Kasumi-1 (cell line): Measurements from ENCODE around the gene GUCY2F.

Source experiments
- DNase-seq, 2 experiments: peaks; one replicate each; lab custom pipeline; 2025; lab: John Stamatoyannopoulos, UW

The GUCY2F gene

GRCh38 chrX:109481986-109482385 lies at the start of gene GUCY2F:
GUCY2F (minus strand) TSS chrX:109482086; CDS start chrX:109475936, 6,150 bp downstream.
- no peak for DNase-seq

- DNase-seq: no peak
Measured at GRCh38 chrX:109519001-109519400, 37.1 kb upstream of the GUCY2F start.

GRCh38 chrX:109511113-109511512 lies 29.2 kb upstream of the GUCY2F start:
- no peak for DNase-seq

- no peak for DNase-seq
Measured at GRCh38 chrX:109508915-109509314, 27.0 kb upstream of the GUCY2F start.

- DNase-seq: no peak
Measured at GRCh38 chrX:109501176-109501575, 19.3 kb upstream of the GUCY2F start.

- DNase-seq: no peak
Measured at GRCh38 chrX:109498434-109498833, 16.5 kb upstream of the GUCY2F start.

- no peak for DNase-seq
Measured at GRCh38 chrX:109489174-109489573, 7.3 kb upstream of the GUCY2F start.

GRCh38 chrX:109487640-109488039 lies 5.8 kb upstream of the GUCY2F start:
- no peak for DNase-seq

- DNase-seq: peak; percentile 52 to 65
Measured at GRCh38 chrX:109485470-109486340, 3.8 kb upstream of the GUCY2F start.

GRCh38 chrX:109484886-109485285 lies 3.0 kb upstream of the GUCY2F start:
- DNase-seq: no peak

- peak; percentile 30 to 45 for DNase-seq
Measured at GRCh38 chrX:109475174-109475891, 6.6 kb downstream of the GUCY2F start.

- DNase-seq: peak in 1 of 2 experiments; percentile 11
Measured at GRCh38 chrX:109472939-109473735, 8.7 kb downstream of the GUCY2F start.

- DNase-seq: no peak
Measured at GRCh38 chrX:109464231-109464630, 17.7 kb downstream of the GUCY2F start.

- no peak for DNase-seq
Measured at GRCh38 chrX:109463784-109464183, 18.1 kb downstream of the GUCY2F start.

GRCh38 chrX:109448282-109448938 lies 33.5 kb downstream of the GUCY2F start:
- no peak for DNase-seq

GRCh38 chrX:109441266-109441665 lies 40.6 kb downstream of the GUCY2F start:
- DNase-seq: no peak

- peak; percentile 0 to 7 for DNase-seq
Measured at GRCh38 chrX:109440475-109440874, 41.4 kb downstream of the GUCY2F start.

GRCh38 chrX:109409181-109409580 lies 72.7 kb downstream of the GUCY2F start:
- DNase-seq: no peak

- DNase-seq: no peak
Measured at GRCh38 chrX:109403922-109404321, 78.0 kb downstream of the GUCY2F start.

GRCh38 chrX:109399831-109400230 lies 82.1 kb downstream of the GUCY2F start:
- DNase-seq: no peak

- DNase-seq: no peak
Measured at GRCh38 chrX:109398833-109399232, 83.1 kb downstream of the GUCY2F start.

- no peak for DNase-seq
Measured at GRCh38 chrX:109398061-109398460, 83.8 kb downstream of the GUCY2F start.
